HEK293 (cell line): ENCODE measurements around the gene NAV2.

Source experiments
- CTCF ChIA-PET: fragments of 350-600 bp; formaldehyde crosslinking; extraction: SDS; loops from one replicate; lab custom pipeline; 2021; ENCODE audit warnings: antibody characterized with exemption; lab: Yijun Ruan, JAX
- POLR2A ChIA-PET: fragments of 300-600 bp; formaldehyde crosslinking; extraction: SDS; loops from one replicate; lab custom pipeline; 2020; ENCODE audit warnings: antibody characterized with exemption, inconsistent platforms; lab: Yijun Ruan, JAX
- H3K27ac ChIP-seq: fragments of 200-500 bp; sonication (Bioruptor generic); 2 replicates; pipeline ENCODE4 v1.5.1; 2014; ENCODE audit warnings: low read depth, low read length, control low read depth, inconsistent platforms; ENCODE audit errors: extremely low read depth
- H3K36me3 ChIP-seq, 2 experiments: fragments of 200-500 bp in 1 of 2; sonication (Bioruptor generic) in 1 of 2; 1 replicate in 1 of 2; 2 replicates in 1 of 2; pipeline ENCODE4 v1.5.1; 2014 to 2017; ENCODE audit warnings: inconsistent platforms in 2 of 2, low read length in 2 of 2; ENCODE audit not compliant: control insufficient read depth in 2 of 2, insufficient read depth in 1 of 2
- H3K4me1 ChIP-seq: fragments of 200-500 bp; sonication (Bioruptor generic); 2 replicates; pipeline ENCODE4 v1.5.1; 2014; ENCODE audit warnings: mild to moderate bottlenecking, low read length, inconsistent platforms; ENCODE audit not compliant: control insufficient read depth, insufficient read depth
- H3K4me3 ChIP-seq: 2 replicates; pipeline ENCODE4 v1.5.1; 2011; ENCODE audit warnings: low read depth, mild to moderate bottlenecking, control low read depth, low read length, moderate library complexity
- H3K9me3 ChIP-seq: fragments of 200-500 bp; sonication (Bioruptor generic); 2 replicates; pipeline ENCODE4 v1.5.1; 2014; ENCODE audit warnings: low read depth, low read length, inconsistent platforms; ENCODE audit not compliant: control insufficient read depth, insufficient read depth
- BCL11B ChIP-seq: fragments of 450-650 bp; formaldehyde crosslinking; IDR thresholded peaks from 2 replicates; pipeline ENCODE4 v1.5.1; 2016; ENCODE audit warnings: low read depth, missing biosample characterization, missing genetic modification characterization
- HOXD13 ChIP-seq: sonication (generic); formaldehyde crosslinking; IDR thresholded peaks from 2 replicates; pipeline ENCODE4 v1.8.0; 2022; ENCODE audit warnings: missing genetic modification reagents, borderline replicate concordance
- PBX3 ChIP-seq: sonication (generic); formaldehyde crosslinking; IDR thresholded peaks from 2 replicates; pipeline ENCODE4 v1.8.1; 2022; ENCODE audit warnings: mild to moderate bottlenecking, moderate library complexity, missing genetic modification reagents
- REPIN1 ChIP-seq: fragments of 450-650 bp; formaldehyde crosslinking; IDR thresholded peaks from 2 replicates; pipeline ENCODE4 v1.5.1; 2017; ENCODE audit warnings: missing biosample characterization, missing genetic modification characterization, low read depth
- SALL2 ChIP-seq: fragments of 450-650 bp; formaldehyde crosslinking; IDR thresholded peaks from 2 replicates; pipeline ENCODE4 v1.5.0; 2017; ENCODE audit warnings: missing biosample characterization, mild to moderate bottlenecking, missing genetic modification characterization, borderline replicate concordance
- SP7 ChIP-seq: fragments of 450-650 bp; formaldehyde crosslinking; IDR thresholded peaks from 2 replicates; pipeline ENCODE4 v1.5.1; 2016; ENCODE audit warnings: missing biosample characterization, missing genetic modification characterization
- TCF7L2 ChIP-seq: IDR thresholded peaks from 2 replicates; pipeline ENCODE4 v1.6.1; 2011; ENCODE audit warnings: low read depth, mild to moderate bottlenecking, inconsistent platforms, low read length, moderate library complexity, borderline replicate concordance
- TRIM28 ChIP-seq: IDR thresholded peaks from 2 replicates; pipeline ENCODE4 v1.6.1; 2011; ENCODE audit warnings: low read length, control low read depth, borderline replicate concordance
- ZBTB21 ChIP-seq: fragments of 450-650 bp; formaldehyde crosslinking; IDR thresholded peaks from 2 replicates; pipeline ENCODE4 v1.5.1; 2017; ENCODE audit warnings: missing biosample characterization, missing genetic modification characterization
- ZNF169 ChIP-seq: fragments of 450-650 bp; formaldehyde crosslinking; IDR thresholded peaks from 2 replicates; pipeline ENCODE4 v1.5.1; 2016; ENCODE audit warnings: missing biosample characterization, missing genetic modification characterization
- ZNF223 ChIP-seq: fragments of 450-650 bp; formaldehyde crosslinking; IDR thresholded peaks from 2 replicates; pipeline ENCODE4 v1.5.1; 2016; ENCODE audit warnings: missing biosample characterization, missing genetic modification characterization
- ZNF324 ChIP-seq: fragments of 450-650 bp; formaldehyde crosslinking; IDR thresholded peaks from 2 replicates; pipeline ENCODE4 v1.5.1; 2016; ENCODE audit warnings: missing biosample characterization, missing genetic modification characterization
- ZNF548 ChIP-seq: fragments of 450-650 bp; formaldehyde crosslinking; IDR thresholded peaks from 2 replicates; pipeline ENCODE4 v1.5.1; 2016; ENCODE audit warnings: missing biosample characterization, missing genetic modification characterization
- ZNF560 ChIP-seq: fragments of 450-650 bp; formaldehyde crosslinking; IDR thresholded peaks from 2 replicates; pipeline ENCODE4 v1.5.1; 2017; ENCODE audit warnings: missing biosample characterization, missing genetic modification characterization, borderline replicate concordance
- ZNF654 ChIP-seq: fragments of 450-650 bp; formaldehyde crosslinking; IDR thresholded peaks from 2 replicates; pipeline ENCODE4 v1.5.1; 2016; ENCODE audit warnings: low read depth, missing biosample characterization, missing genetic modification characterization
- TF ChIP-seq, protein P1 (sequence below): fragments of 450-650 bp; formaldehyde crosslinking; IDR thresholded peaks from 2 replicates; pipeline ENCODE4; 2016; ENCODE audit warnings: missing biosample characterization, missing genetic modification characterization
- TF ChIP-seq, protein P2 (sequence below): fragments of 450-650 bp; formaldehyde crosslinking; IDR thresholded peaks from 2 replicates; pipeline ENCODE4 v1.5.1; 2017; ENCODE audit warnings: missing biosample characterization, missing genetic modification characterization

The NAV2 gene

GRCh38 chr11:19742588-19743292 lies 30.1 kb downstream of the NAV2 start (continued):
- 0 out of 2 replicates have a peak, but pooled peaks have one; percentile 53 for TF ChIP-seq PBX3 (CRISPR knock-in tag)
- TF ChIP-seq ZNF654 (tag by site-specific recombination) = peak; percentile 78
- TF ChIP-seq BCL11B (tag by site-specific recombination) = no peak
- TF ChIP-seq TRIM28 = no peak
- TF ChIP-seq HOXD13 (CRISPR knock-in tag) = no peak
- TF ChIP-seq ZNF223 (tag by site-specific recombination) = no peak

- Histone ChIP-seq H3K36me3 (no peaks in the 10 kb centered on the region), H3K27ac (no peak overlapping the region), H3K4me3 (no peak overlapping the region), H3K4me1 (no peaks in the 10 kb centered on the region), H3K9me3 (no peaks in the 10 kb centered on the region)
- ChIA-PET POLR2A (no interaction called here), CTCF (interaction anchor here (0.6 to 3.9 kb wide), 28 partner anchors 7 to 676 kb away, joined by 3 to 99 read pairs (median 4); no protein-coding TSS in a partner anchor)
- no peak for TF ChIP-seq SALL2 (tag by site-specific recombination)
- TF ChIP-seq ZNF548 = no peak
- TF ChIP-seq TCF7L2 = no peak
- no peak for TF ChIP-seq REPIN1 (tag by site-specific recombination)
- TF ChIP-seq ZNF560 (tag by site-specific recombination) = no peak
These were observed 31.0 kb downstream of the NAV2 start for GRCh38 chr11:19743622-19744021.

DNA sequence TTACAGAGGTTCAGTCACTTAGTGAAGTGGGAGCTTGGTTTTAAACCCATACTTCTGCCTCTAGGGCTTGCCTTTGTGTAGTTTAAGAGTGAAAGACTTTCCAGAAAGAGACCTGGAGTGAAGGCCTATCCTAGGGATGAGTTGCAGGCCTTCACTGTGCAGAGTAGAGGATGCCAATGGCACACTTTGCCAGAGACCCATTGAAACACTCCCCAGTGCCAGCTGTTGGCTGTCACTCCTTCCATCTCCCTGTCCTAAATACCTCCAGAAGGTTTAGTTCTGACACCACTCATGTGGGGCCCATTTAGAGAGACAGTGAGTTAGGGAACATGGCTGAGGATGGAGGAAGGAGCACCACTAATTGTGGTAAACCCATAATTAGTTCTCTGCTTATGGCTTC lies 31.5 kb downstream of the NAV2 start:
- CTCF ChIA-PET = interaction anchor here (0.9 to 3.9 kb wide), 10 partner anchors 16 to 673 kb away, joined by 3 to 99 read pairs (median 8); no protein-coding TSS in a partner anchor
- POLR2A ChIA-PET = no interaction called here
- H3K4me3 ChIP-seq = no peak overlapping the region
- TF ChIP-seq ZNF169 (tag by site-specific recombination) (no peak), ZBTB21 (tag by site-specific recombination) (no peak), SP7 (tag by site-specific recombination) (no peak), ZNF324 (no peak)
- TF ChIP-seq, protein P1, sequence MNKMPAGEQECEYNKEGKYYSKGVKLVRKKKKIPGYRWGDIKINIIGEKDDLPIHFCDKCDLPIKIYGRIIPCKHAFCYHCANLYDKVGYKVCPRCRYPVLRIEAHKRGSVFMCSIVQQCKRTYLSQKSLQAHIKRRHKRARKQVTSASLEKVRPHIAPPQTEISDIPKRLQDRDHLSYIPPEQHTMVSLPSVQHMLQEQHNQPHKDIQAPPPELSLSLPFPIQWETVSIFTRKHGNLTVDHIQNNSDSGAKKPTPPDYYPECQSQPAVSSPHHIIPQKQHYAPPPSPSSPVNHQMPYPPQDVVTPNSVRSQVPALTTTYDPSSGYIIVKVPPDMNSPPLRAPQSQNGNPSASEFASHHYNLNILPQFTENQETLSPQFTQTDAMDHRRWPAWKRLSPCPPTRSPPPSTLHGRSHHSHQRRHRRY (tag by site-specific recombination) = no peak
- TF ChIP-seq, protein P2, sequence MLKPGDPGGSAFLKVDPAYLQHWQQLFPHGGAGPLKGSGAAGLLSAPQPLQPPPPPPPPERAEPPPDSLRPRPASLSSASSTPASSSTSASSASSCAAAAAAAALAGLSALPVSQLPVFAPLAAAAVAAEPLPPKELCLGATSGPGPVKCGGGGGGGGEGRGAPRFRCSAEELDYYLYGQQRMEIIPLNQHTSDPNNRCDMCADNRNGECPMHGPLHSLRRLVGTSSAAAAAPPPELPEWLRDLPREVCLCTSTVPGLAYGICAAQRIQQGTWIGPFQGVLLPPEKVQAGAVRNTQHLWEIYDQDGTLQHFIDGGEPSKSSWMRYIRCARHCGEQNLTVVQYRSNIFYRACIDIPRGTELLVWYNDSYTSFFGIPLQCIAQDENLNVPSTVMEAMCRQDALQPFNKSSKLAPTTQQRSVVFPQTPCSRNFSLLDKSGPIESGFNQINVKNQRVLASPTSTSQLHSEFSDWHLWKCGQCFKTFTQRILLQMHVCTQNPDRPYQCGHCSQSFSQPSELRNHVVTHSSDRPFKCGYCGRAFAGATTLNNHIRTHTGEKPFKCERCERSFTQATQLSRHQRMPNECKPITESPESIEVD = no peak
- H3K9me3 ChIP-seq = no peaks in the 10 kb centered on the region
- H3K27ac ChIP-seq = no peak overlapping the region
- H3K36me3 ChIP-seq = no peaks in the 10 kb centered on the region
- H3K4me1 ChIP-seq = no peaks in the 10 kb centered on the region
